Activated CD8-positive, alpha-beta T cell treated with anti-CD3 and anti-CD28 coated beads, Interleukin-2, amount 10 ng/mL, durations not matched to agents 7 days and 5 days (primary cell): Measurements from ENCODE around the gene AKAP12. TPM values are rescaled to one million over a fixed set of nuclear protein-coding genes. Genes with fewer than 3 reads are reported as not detected.

ENCODE experiments used
- ATAC-seq: fragments of 150-1000 bp; cut with Tn5 transposase; one replicate; pipeline ENCODE4 v1.10.0; 2021; ENCODE audit warnings: moderate library complexity
- CTCF ChIA-PET: fragments of 350-600 bp; sonication (Branson Sonifier 250); formaldehyde crosslinking; loops from one replicate; lab custom pipeline; 2021; ENCODE audit warnings: antibody characterized with exemption; lab: Charles Lee
- POLR2A ChIA-PET: fragments of 350-600 bp; sonication (Branson Sonifier 250); formaldehyde crosslinking; loops from one replicate; lab custom pipeline; 2021; ENCODE audit warnings: antibody characterized with exemption; lab: Charles Lee
- DNase-seq: peaks from one replicate; pipeline ENCODE4 v3.0.0-alpha.2; 2020
- H3K27ac Mint-ChIP-seq: one replicate; pipeline ENCODE4 v1.8.0; 2021; ENCODE audit warnings: mild to moderate bottlenecking, mixed read lengths
- H3K27me3 Mint-ChIP-seq: one replicate; pipeline ENCODE4 v1.8.0; 2021; ENCODE audit warnings: low read depth, mixed read lengths
- H3K36me3 Mint-ChIP-seq: one replicate; pipeline ENCODE4 v1.8.0; 2021; ENCODE audit warnings: low read depth, mixed read lengths
- H3K4me1 Mint-ChIP-seq: one replicate; pipeline ENCODE4 v1.8.0; 2021; ENCODE audit warnings: low read depth, mixed read lengths
- H3K4me3 Mint-ChIP-seq: one replicate; pipeline ENCODE4 v1.8.0; 2021; ENCODE audit warnings: mild to moderate bottlenecking, mixed read lengths
- H3K9me3 Mint-ChIP-seq: one replicate; pipeline ENCODE4 v1.8.0; 2022; ENCODE audit warnings: mixed read lengths; ENCODE audit not compliant: insufficient read depth
- total RNA-seq, 2 experiments: library from RNA; stranded (reverse); gene quantifications; one replicate each; pipeline ENCODE4 v1.2.3, GENCODE V29; 2021

AKAP12 gene
- total RNA-seq, 2 experiments from 2014 or later, result 0.05 to 0.08 TPM

DNA sequence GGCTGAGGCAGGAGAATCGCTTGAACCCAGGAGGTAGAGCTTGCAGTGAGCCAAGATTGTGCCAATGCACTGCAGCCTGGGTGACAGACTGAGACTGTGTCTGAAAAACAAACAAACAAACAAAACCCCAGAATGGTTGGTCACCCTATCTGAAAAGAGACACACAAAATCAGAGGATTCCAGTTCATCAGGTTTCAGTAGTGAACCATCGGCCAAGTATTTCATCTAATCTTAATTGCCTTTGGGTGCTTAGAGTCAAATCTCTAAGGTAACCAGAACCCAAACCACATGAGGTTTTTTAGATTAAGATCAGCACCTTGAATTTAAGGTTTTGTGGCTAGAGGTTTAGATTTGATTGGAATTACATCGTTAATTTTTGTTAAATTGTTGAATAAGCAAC is 159.9 kb downstream of the AKAP12 start:
- ChIA-PET CTCF (no interaction called here), POLR2A (interaction anchor here (1.1 kb wide), 1 partner anchor 10 kb away, joined by 4 read pairs; no protein-coding TSS in a partner anchor)
- H3K9me3 Mint-ChIP-seq, result no peaks in the 10 kb centered on the region
- no peak for DNase-seq
- H3K36me3 Mint-ChIP-seq, result peaks cover 47% of the 10 kb centered on the region
- ATAC-seq, result peak; percentile 37
- no peaks in the 10 kb centered on the region for H3K27me3 Mint-ChIP-seq
- no peak overlapping the region for H3K27ac Mint-ChIP-seq
- peaks cover 61% of the 10 kb centered on the region for H3K4me1 Mint-ChIP-seq
- no peak overlapping the region for H3K4me3 Mint-ChIP-seq

GRCh38 chr6:151400473-151400872 is 160.7 kb downstream of the AKAP12 start:
- ChIA-PET POLR2A (interaction anchor here (1.1 kb wide), 1 partner anchor 10 kb away, joined by 4 read pairs; no protein-coding TSS in a partner anchor), CTCF (no interaction called here)
- no peaks in the 10 kb centered on the region for H3K9me3 Mint-ChIP-seq
- H3K27ac Mint-ChIP-seq, result no peak overlapping the region
- ATAC-seq (no peak), DNase-seq (no peak)
- H3K36me3 Mint-ChIP-seq, result peaks cover 45% of the 10 kb centered on the region
- no peaks in the 10 kb centered on the region for H3K27me3 Mint-ChIP-seq
- H3K4me3 Mint-ChIP-seq, result no peak overlapping the region
- peaks cover 53% of the 10 kb centered on the region for H3K4me1 Mint-ChIP-seq

- Mint-ChIP-seq H3K4me3 (no peak overlapping the region), H3K4me1 (peaks cover 50% of the 10 kb centered on the region), H3K27me3 (no peaks in the 10 kb centered on the region), H3K27ac (peak overlapping the region; percentile 25), H3K36me3 (peaks cover 47% of the 10 kb centered on the region), H3K9me3 (no peaks in the 10 kb centered on the region)
- DNase-seq (no peak), ATAC-seq (no peak)
- CTCF ChIA-PET, result no interaction called here
- POLR2A ChIA-PET, result interaction anchor here (0.8 kb wide), 1 partner anchor 22 kb away, joined by 3 read pairs; no protein-coding TSS in a partner anchor
Observed at GRCh38 chr6:151402228-151402627, 162.5 kb downstream of the AKAP12 start.

GRCh38 chr6:151403919-151404308 is 164.1 kb downstream of the AKAP12 start:
- no peaks in the 10 kb centered on the region for H3K27me3 Mint-ChIP-seq
- no peaks in the 10 kb centered on the region for H3K9me3 Mint-ChIP-seq
- DNase-seq (no peak), ATAC-seq (no peak)
- H3K4me1 Mint-ChIP-seq, result peaks cover 38% of the 10 kb centered on the region
- CTCF ChIA-PET, result interaction anchor here (2.6 kb wide), 1 partner anchor 37 kb away, joined by 12 read pairs; no protein-coding TSS in a partner anchor
- peaks cover 44% of the 10 kb centered on the region for H3K36me3 Mint-ChIP-seq
- H3K4me3 Mint-ChIP-seq, result no peak overlapping the region
- POLR2A ChIA-PET, result no interaction called here
- H3K27ac Mint-ChIP-seq, result no peak overlapping the region

Other genes starting within 250 kb of the AKAP12 start
- 10 to 100 TPM; 24.0 to 25.6 TPM for gene ZBTB2, start 151.6 kb downstream of the AKAP12 start, total RNA-seq
- 10 to 100 TPM; 18.6 to 19.2 TPM for gene RMND1, start 212.2 kb downstream of the AKAP12 start, total RNA-seq